ENCODE data around the gene CFAP46.

CFAP46 gene

GRCh38 chr10:132869621-132870020, 72.7 kb downstream of the CFAP46 start:
- no peak for TF ChIP-seq CTCF (conservative IDR thresholded peaks at IDR 0.05; ENCODE audit: control insufficient read depth, insufficient read depth, low read depth, low read length)
- DNase-seq (ENCODE audit: low read depth), result no peak
- no peak overlapping the region for H3K4me3 ChIP-seq (ENCODE audit: control insufficient read depth, low read depth, low read length)

- TF ChIP-seq CTCF (conservative IDR thresholded peaks at IDR 0.05; ENCODE audit: control insufficient read depth, insufficient read depth, low read depth, low read length), result no peak
- DNase-seq (ENCODE audit: low read depth), result no peak
- H3K4me3 ChIP-seq (ENCODE audit: control insufficient read depth, low read depth, low read length), result no peak overlapping the region
Measured at GRCh38 chr10:132868995-132869394, 73.4 kb downstream of the CFAP46 start.

- no peak overlapping the region for H3K4me3 ChIP-seq (ENCODE audit: control insufficient read depth, low read depth, low read length)
- no peak for DNase-seq (ENCODE audit: low read depth)
- no peak for TF ChIP-seq CTCF (conservative IDR thresholded peaks at IDR 0.05; ENCODE audit: control insufficient read depth, insufficient read depth, low read depth, low read length)
Measured at GRCh38 chr10:132867801-132868644, 74.3 kb downstream of the CFAP46 start.

GRCh38 chr10:132866601-132867381, 75.6 kb downstream of the CFAP46 start:
- H3K4me3 ChIP-seq (ENCODE audit: control insufficient read depth, low read depth, low read length), result no peak overlapping the region
- DNase-seq (ENCODE audit: low read depth), result no peak
- TF ChIP-seq CTCF (conservative IDR thresholded peaks at IDR 0.05; ENCODE audit: control insufficient read depth, insufficient read depth, low read depth, low read length), result no peak

GRCh38 chr10:132865851-132866600, 76.3 kb downstream of the CFAP46 start:
- no peak for DNase-seq (ENCODE audit: low read depth)
- H3K4me3 ChIP-seq (ENCODE audit: control insufficient read depth, low read depth, low read length), result no peak overlapping the region
- no peak for TF ChIP-seq CTCF (conservative IDR thresholded peaks at IDR 0.05; ENCODE audit: control insufficient read depth, insufficient read depth, low read depth, low read length)

- TF ChIP-seq CTCF (conservative IDR thresholded peaks at IDR 0.05; ENCODE audit: control insufficient read depth, insufficient read depth, low read depth, low read length), result no peak
Measured at GRCh38 chr10:132865171-132865631, 77.2 kb downstream of the CFAP46 start.

More at GRCh38 chr10:132865171-132865631, 77.2 kb downstream of the CFAP46 start:
- no peak for DNase-seq (ENCODE audit: low read depth)
- H3K4me3 ChIP-seq (ENCODE audit: control insufficient read depth, low read depth, low read length), result no peak overlapping the region
